HepG2 (cell line): ENCODE measurements around the gene GPR89A.
"Not testable (repeated sequence)": the region's sequence is repeated elsewhere in the genome, so short reads cannot be mapped to it uniquely, and the experiment has no call there.

ENCODE experiments used
- SIN3A ChIP-seq: IDR thresholded peaks from 2 replicates; pipeline ENCODE4 v1.6.1; 2011; ENCODE audit warnings: low read depth, mild to moderate bottlenecking, control low read depth, low read length, borderline replicate concordance
- SIN3B ChIP-seq: fragments of 150-350 bp; IDR thresholded peaks from 2 replicates; pipeline ENCODE4 v1.6.1; 2014; ENCODE audit warnings: low read length
- ZNF121 ChIP-seq: sonication (generic); formaldehyde crosslinking; IDR thresholded peaks from 2 replicates; pipeline ENCODE4 v1.5.0; 2020; ENCODE audit warnings: mild to moderate bottlenecking, missing genetic modification reagents
- ZNF251 ChIP-seq: sonication (generic); formaldehyde crosslinking; IDR thresholded peaks from 2 replicates; pipeline ENCODE4 v1.9.0; 2021; ENCODE audit warnings: mild to moderate bottlenecking, missing genetic modification reagents
- ZNF629 ChIP-seq: sonication (generic); formaldehyde crosslinking; conservative IDR thresholded peaks from 2 replicates; pipeline ENCODE4 v1.5.0; 2020; ENCODE audit warnings: missing genetic modification reagents

DNA sequence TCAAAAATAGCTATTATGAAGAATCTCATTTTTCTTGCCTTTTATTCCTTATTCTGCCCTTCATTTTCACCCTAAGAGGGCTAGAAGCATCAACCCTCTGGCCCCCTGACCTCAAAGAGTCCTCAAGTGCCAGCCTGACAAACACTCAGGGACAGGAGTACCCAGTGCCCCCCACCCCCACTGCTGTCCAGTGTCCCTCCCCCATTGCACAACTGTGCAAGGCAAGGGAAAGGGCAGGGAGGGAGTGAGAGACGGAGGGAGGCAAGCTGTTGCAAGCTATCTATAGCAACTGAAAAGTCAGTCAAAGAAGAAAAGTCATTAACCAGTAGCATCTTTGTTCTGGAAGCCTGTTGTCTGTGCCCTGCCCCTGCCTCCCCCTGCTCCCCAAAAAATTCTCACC is 78.3 kb downstream of the GPR89A start:
- TF ChIP-seq ZNF629 (CRISPR knock-in tag); ZNF121 (CRISPR knock-in tag); SIN3A; SIN3B; ZNF251: not testable (repeated sequence)
